Loucy (cell line): Measurements from ENCODE around the gene TM4SF18.

Source experiments
- H2AFZ ChIP-seq: fragments of 200-600 bp; sonication (generic); 2 replicates; pipeline ENCODE4 v1.6.0; 2016; ENCODE audit warnings: antibody characterized with exemption, mild to moderate bottlenecking, low read length, moderate library complexity
- H3F3A ChIP-seq: fragments of 200-600 bp; 2 replicates; pipeline ENCODE4 v1.6.0; 2016; ENCODE audit warnings: antibody characterized with exemption, low read depth, mild to moderate bottlenecking
- H3K27me3 ChIP-seq: fragments of 200-600 bp; sonication (generic); 2 replicates; pipeline ENCODE4 v1.6.1; 2014; ENCODE audit warnings: low read length, mild to moderate bottlenecking; ENCODE audit not compliant: insufficient read depth, poor library complexity, severe bottlenecking
- H3K36me3 ChIP-seq: fragments of 200-600 bp; sonication (generic); 2 replicates; pipeline ENCODE4 v1.6.1; 2016; ENCODE audit warnings: low read length; ENCODE audit not compliant: insufficient read depth
- H3K4me1 ChIP-seq: fragments of 200-600 bp; sonication (generic); 2 replicates; pipeline ENCODE4 v1.5.1; 2014; ENCODE audit warnings: low read length, mild to moderate bottlenecking; ENCODE audit not compliant: insufficient read depth, poor library complexity, severe bottlenecking
- H3K4me2 ChIP-seq: fragments of 200-600 bp; sonication (generic); 2 replicates; pipeline ENCODE4 v1.6.0; 2014; ENCODE audit warnings: antibody characterized with exemption, low read length, low read depth, mild to moderate bottlenecking; ENCODE audit not compliant: poor library complexity, severe bottlenecking
- H3K4me3 ChIP-seq: fragments of 200-600 bp; sonication (generic); 2 replicates; pipeline ENCODE4 v1.5.1; 2014; ENCODE audit warnings: low read length, mild to moderate bottlenecking, mixed read lengths; ENCODE audit not compliant: poor library complexity, severe bottlenecking
- H3K79me2 ChIP-seq: fragments of 200-600 bp; sonication (generic); 2 replicates; pipeline ENCODE4 v1.6.1; 2014; ENCODE audit warnings: low read length; ENCODE audit not compliant: insufficient read depth
- H3K9ac ChIP-seq: fragments of 200-600 bp; sonication (generic); 2 replicates; pipeline ENCODE4 v1.6.0; 2014; ENCODE audit warnings: mild to moderate bottlenecking, low read depth, low read length, moderate library complexity; ENCODE audit not compliant: poor library complexity, severe bottlenecking
- H3K9me2 ChIP-seq: fragments of 200-600 bp; sonication (generic); replicated peaks from 2 replicates; pipeline ENCODE4 v1.6.1; 2016; ENCODE audit warnings: low read depth, low read length, mixed read lengths
- H3K9me3 ChIP-seq: fragments of 200-600 bp; sonication (generic); 2 replicates; pipeline ENCODE4 v1.6.1; 2014; ENCODE audit warnings: mild to moderate bottlenecking, antibody characterized with exemption, low read length, low read depth; ENCODE audit not compliant: insufficient read depth
- H4K20me1 ChIP-seq: fragments of 200-600 bp; sonication (generic); 2 replicates; pipeline ENCODE4 v1.6.0; 2014; ENCODE audit warnings: antibody characterized with exemption, low read length, mild to moderate bottlenecking; ENCODE audit not compliant: insufficient read depth, poor library complexity, severe bottlenecking
- CTCF ChIP-seq: fragments of 200-600 bp; sonication (generic); conservative IDR thresholded peaks from 2 replicates; pipeline ENCODE4 v1.5.1; 2014; ENCODE audit warnings: mild to moderate bottlenecking, antibody characterized with exemption, low read length
- EZH2phosphoT487 ChIP-seq: fragments of 200-600 bp; IDR thresholded peaks from 2 replicates; pipeline ENCODE4 v1.6.1; 2018; ENCODE audit warnings: antibody characterized with exemption, mild to moderate bottlenecking, moderate library complexity, borderline replicate concordance

The TM4SF18 gene

GRCh38 chr3:149362366-149362765, 28.9 kb upstream of the TM4SF18 start:
- no peaks in the 10 kb centered on the region for H3K36me3 ChIP-seq
- H3K4me1 ChIP-seq: no peaks in the 10 kb centered on the region
- no peaks in the 10 kb centered on the region for H3K79me2 ChIP-seq
- no peak overlapping the region for H3K4me2 ChIP-seq
- no peak overlapping the region for H3K4me3 ChIP-seq
- no peak overlapping the region for H2AFZ ChIP-seq
- no peaks in the 10 kb centered on the region for H4K20me1 ChIP-seq
- no peaks in the 10 kb centered on the region for H3K9me2 ChIP-seq
- no peaks in the 10 kb centered on the region for H3K9me3 ChIP-seq
- no peaks in the 10 kb centered on the region for H3F3A ChIP-seq
- no peaks in the 10 kb centered on the region for H3K27me3 ChIP-seq
- H3K9ac ChIP-seq: no peak overlapping the region
- TF ChIP-seq CTCF (no peak), EZH2phosphoT487 (no peak)

GRCh38 chr3:149356630-149357029, 23.2 kb upstream of the TM4SF18 start:
- no peak overlapping the region for H3K9ac ChIP-seq
- H3K79me2 ChIP-seq: no peaks in the 10 kb centered on the region
- H4K20me1 ChIP-seq: no peaks in the 10 kb centered on the region
- H3K4me3 ChIP-seq: no peak overlapping the region
- no peak overlapping the region for H2AFZ ChIP-seq
- H3K27me3 ChIP-seq: no peaks in the 10 kb centered on the region
- H3K9me2 ChIP-seq: no peaks in the 10 kb centered on the region
- no peaks in the 10 kb centered on the region for H3F3A ChIP-seq
- no peaks in the 10 kb centered on the region for H3K36me3 ChIP-seq
- H3K9me3 ChIP-seq: no peaks in the 10 kb centered on the region
- no peak for TF ChIP-seq EZH2phosphoT487
- TF ChIP-seq CTCF: no peak
- no peak overlapping the region for H3K4me2 ChIP-seq
- H3K4me1 ChIP-seq: no peaks in the 10 kb centered on the region

- H3K4me1 ChIP-seq: no peaks in the 10 kb centered on the region
- H3K79me2 ChIP-seq: no peaks in the 10 kb centered on the region
- H3K36me3 ChIP-seq: no peaks in the 10 kb centered on the region
- no peak overlapping the region for H2AFZ ChIP-seq
- no peaks in the 10 kb centered on the region for H3K27me3 ChIP-seq
- H3K4me2 ChIP-seq: no peak overlapping the region
- H3K9me2 ChIP-seq: no peaks in the 10 kb centered on the region
- H4K20me1 ChIP-seq: no peaks in the 10 kb centered on the region
- TF ChIP-seq CTCF (no peak), EZH2phosphoT487 (no peak)
- no peak overlapping the region for H3K9ac ChIP-seq
- H3K9me3 ChIP-seq: no peaks in the 10 kb centered on the region
- H3K4me3 ChIP-seq: no peak overlapping the region
- H3F3A ChIP-seq: no peaks in the 10 kb centered on the region
These were observed 22.7 kb upstream of the TM4SF18 start for GRCh38 chr3:149356044-149356592.
